Effector CD4-positive, alpha-beta T cell (primary cell): ENCODE measurements around the gene ZXDC.

Source experiments
- DNase-seq: peaks from one replicate; pipeline ENCODE4 v3.0.0-alpha.2; 2020

ZXDC gene

DNA sequence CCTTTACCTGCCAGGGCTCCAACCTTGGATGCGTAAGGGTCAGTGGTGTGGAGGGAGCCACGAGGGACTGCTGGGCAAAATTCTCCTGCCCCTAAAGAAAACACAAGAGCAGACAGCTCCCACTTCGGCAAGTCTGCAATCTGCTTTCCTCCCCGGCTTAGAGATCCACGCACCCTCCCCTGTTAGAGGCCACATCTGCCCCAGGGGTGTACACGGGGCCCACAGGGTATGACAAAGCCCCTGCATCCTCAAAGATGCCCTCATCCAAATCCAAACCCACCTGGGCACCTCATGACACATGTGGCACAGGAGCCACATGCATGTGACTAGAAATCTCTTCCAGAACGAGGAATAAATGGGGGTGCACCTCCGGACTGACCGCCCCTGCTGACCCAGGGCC lies 25.5 kb downstream of the ZXDC start:
- DNase-seq = no peak

DNA sequence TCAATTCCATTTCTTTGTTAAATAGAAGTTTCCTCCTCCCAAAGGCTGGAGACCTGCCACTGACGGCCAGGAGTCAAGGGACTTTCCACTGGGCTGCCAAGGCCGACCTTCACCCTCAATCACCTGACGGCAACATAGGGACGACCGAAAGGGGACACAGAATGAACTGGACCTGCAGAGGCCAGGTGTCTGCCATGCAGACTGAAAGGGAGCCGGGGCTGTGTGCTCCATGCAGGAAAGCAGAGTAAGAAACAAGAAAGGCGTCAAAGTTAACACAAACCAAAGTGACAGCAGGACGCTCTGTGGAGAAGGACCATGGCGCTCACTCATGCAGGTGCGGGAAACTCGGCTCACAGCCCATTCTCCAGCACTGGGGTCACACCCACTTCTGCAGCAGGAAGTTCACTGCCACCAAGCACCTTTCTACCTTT lies 26.1 kb downstream of the ZXDC start:
- DNase-seq = no peak

DNA sequence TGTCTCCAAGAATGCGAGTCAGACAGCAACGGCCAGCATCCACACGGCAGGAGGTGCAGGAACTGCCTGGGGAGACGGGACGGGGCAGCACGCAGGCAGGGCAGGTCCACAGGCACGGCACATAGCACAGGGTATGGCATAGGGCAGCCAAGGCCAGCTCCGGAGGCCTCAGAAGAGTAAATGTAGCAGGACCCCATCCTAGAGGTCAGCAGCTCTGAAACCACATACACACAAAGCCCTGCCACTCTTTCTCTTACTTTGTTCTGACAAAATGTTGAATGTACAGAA lies 26.9 kb downstream of the ZXDC start:
- DNase-seq = no peak

DNA sequence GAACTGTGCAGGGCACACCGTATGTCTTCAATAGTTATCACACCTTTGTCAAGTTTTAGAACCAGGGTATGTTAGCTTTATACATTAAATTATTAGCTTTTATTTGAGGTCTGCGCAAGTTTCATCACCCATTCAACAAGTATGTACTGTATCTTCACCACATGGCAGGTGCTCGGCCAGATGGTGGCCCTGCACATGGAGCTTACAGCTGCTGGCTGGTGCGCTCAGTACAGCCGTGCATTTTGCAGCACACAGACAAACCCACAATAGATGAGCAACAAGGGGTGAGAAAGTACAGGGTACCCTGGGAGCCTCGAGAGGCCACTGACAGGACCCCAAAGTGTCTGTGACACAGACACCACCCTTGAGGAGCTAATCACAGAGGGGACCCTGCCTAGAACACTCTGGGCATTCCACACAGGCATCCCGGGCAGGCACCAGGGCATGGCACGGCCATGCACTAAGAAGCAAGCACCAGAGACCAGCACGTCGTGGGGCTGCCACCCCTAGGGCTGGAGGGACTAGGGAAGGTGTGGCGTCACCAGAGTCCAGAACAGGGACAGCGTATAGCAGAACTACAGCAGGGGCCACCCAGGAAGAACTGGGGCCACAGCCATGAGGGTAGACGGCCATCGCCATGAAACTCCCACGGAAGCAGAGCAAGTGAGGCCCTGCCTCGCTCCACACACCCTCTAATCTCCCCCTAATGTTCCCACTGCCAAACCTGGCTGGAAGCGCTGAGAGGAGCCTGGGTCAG lies 27.4 kb downstream of the ZXDC start:
- DNase-seq = no peak

DNA sequence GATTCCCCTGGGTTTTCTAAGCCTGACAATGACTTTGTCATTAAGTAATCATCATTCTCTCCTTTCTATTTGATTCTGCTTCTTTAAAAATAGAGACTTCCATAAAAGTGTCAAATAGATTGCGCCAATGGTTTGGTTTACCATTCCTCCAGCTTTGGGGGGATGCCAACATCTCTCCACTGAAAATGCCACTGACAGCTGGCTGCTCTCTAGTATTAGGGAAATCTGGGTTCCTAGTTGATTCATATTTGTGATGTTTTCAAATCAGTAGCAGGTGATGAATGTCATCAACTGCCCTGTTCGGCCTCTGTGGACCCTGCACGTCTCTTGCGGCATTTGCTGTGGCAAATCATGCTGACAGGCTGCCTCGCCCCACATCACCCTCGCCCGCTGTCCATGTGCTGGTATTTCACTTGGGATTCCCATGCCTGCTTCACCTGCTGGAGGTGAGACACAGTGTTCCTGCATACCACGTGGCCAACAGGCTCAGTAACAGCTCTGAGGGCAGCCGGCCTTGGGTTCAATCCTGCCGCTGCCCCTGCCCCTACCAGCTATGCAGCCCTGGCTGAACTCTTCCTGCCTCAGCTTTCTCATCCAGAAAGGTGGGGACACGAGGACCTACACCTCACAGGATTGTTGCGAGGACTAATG lies 28.1 kb downstream of the ZXDC start:
- DNase-seq = no peak

DNA sequence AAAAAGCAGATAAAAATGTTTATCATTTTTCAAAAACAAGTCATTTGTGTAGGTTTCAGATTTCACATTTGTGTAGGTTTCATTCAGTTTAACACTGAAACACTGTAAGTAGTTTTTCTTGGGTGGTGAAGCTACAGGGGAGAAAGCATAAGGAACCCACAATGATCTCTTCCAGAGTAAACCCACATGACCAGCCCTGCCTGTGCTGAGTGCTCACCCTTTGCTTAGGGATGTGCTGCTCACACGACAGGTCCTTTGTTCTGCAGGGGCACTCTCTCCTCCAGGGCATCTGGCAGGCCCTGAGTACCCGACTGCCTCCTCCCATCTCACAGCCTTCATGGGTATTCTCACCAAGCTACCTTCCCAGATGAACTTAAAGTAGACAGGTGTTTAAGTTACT lies 28.9 kb downstream of the ZXDC start:
- no peak for DNase-seq

DNA sequence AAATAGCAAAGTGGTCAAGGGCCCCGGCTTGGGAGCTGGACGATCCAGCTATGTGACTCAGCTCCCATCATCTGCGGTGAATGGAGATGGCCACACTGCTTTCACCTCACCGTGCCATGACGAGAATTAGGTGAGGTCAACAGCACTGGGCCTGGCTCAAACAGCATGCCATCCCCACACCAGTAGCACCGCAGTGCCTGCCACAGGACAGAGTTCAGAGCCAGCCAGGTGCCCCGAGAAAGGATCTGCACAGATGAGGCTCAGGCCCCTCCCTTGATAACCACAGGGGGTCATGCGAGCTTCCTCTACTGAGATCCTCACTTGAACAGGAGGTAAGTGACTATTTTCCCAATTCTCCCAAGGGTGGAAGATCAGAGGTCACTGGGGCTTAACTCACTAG lies 29.4 kb downstream of the ZXDC start:
- DNase-seq = no peak

DNA sequence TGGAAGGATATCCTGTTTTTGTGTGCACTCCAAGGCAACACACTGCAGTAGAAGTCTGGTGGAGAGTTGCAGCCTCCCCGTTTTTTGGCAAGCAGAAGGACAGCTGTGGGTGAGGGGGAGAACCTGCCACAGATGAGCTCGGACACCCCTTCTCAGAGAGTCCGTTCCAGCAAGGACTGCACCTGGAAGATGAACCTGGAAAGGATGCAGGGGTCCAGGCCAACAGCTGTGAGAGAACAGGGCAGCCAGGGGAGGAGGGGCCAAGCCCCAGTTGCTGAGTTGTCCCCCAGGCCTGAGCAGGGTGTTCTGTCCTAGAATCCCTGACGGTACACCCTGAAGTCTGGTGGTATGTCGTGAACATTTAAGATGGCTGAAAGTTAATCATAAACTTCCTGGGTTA lies 30.2 kb downstream of the ZXDC start:
- DNase-seq = no peak

DNA sequence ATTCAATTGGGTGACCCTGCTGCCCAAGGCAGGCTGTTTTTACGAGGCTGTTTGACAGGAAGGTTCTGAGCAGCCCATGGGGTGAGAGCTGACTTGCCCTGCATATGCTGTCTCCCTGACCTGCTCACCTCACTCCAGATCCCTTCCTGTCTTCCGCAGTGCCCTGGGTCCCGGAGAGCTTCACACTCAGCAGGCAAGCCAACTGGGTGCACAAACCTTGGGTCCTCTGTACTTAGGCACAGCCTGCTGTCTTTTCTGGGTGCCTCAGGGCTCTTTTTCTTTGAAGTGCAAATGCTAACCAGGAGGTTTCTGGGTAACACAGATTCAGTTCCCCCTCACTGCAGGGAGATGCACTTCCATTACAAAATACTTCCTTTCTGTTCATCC lies 32.8 kb downstream of the ZXDC start:
- DNase-seq = no peak

DNA sequence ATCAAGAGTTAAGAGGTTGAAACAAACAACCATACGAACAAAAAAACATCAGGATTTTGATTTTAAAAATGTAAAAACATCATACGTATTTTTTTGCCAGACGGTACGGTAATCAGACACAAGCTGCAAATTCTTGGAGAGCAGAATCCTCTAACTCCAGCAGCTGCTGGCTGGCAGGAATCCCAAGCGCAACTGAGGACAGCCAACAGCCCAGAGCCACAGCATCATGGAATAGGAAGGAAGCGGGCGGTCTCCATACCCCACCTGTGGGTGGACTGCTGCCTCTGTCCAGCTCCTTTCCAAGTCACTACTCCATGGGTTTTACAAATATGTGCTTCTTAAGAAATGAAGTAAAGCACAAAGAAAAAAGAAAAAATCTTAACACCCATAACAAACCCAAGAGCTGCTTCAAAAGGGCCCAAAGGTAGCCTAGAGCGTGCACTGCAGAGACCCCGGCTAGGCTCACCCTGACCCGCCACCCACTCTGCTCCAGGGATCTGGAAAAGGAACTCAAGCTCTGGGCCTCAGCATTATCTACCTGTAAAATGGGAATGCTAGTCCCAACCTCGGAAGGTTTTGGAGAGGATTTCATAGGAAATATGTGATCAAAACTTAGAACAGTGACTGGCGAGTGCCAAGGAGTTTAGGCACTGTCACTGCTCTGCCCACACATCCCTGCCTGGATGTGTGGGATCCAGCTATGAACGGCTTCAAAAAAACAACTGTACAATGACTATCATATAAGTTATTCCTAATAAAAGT lies 33.4 kb downstream of the ZXDC start:
- DNase-seq = no peak

DNA sequence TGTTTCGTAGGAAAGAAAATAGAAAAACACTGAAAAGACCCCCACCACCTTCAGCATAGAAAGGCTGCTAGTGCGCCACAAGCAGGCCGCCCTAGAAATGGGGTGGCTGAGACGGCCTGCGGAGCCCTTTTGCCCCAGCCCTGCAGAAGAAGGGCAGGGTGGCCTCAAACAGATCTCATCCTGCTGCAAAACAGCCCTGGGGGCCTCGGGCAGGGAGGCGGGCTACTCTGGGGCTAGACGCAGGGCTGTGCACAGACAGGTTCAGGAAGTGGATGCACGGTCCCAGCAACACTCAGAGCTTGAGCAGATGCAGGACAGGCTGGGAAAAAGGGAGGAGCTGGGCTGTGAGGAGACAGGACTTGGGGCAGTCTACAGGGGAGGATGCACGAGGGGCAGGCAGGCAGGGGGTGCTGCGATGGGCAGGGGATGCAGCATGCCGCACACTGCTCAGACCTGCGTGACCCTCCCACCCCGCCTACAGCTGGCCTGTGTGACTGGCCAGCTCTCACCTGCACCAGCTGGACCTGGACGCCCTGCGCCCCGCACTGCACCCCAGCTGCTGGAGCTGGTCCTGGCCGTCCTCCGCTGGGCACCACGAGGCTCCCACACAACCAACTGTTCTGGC lies 34.3 kb downstream of the ZXDC start:
- DNase-seq = no peak

DNA sequence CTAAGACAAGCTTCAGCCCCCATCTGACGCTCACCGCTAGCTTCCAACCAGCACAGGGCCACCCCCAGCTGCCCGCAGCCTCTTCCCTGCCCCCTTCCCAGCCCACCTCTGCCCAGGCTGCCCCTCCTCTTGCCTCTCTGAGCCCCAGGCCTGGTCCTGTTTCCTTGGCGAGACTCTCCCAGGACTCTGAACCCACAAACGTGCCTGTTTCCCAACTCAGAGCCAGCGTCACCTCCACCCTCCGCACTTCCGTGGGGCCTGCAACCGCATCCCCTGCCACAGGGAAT lies 35.0 kb downstream of the ZXDC start:
- DNase-seq = no peak

DNA sequence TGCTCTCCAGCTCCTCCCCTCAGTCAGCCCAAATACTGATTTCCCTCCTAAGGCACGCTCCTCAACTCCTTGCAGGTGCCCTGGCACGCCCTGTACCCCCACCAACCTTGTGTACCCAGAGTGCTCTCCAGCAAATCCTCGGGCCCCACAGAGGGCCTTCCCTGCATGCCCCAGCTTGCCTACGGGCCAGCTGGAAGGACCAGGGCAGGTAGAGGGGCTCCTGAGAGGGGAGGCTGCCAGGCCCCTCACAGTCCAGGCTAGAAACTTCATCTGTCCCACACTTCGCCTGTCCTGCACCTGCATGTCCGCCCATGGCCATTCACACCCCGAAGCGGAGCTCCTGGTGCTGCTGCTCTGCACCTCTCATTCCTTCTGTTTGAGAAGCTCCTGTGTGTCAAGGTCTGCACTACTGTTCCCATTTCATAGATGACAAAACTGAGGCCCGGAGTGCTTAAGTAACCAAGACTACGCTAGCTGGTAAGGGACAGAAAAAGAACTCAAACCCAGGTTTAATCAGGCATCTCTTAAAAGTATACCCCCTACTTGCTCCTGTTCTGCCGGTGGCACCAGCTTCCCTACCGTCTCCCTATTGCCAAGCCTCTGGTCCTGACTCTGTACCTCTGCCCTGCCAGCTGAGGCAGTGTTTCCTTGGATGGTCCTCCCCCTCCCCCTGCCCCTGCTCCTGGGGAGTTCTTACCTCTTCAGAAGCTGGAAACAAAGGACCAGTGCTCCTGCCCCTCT lies 35.6 kb downstream of the ZXDC start:
- DNase-seq = no peak

DNA sequence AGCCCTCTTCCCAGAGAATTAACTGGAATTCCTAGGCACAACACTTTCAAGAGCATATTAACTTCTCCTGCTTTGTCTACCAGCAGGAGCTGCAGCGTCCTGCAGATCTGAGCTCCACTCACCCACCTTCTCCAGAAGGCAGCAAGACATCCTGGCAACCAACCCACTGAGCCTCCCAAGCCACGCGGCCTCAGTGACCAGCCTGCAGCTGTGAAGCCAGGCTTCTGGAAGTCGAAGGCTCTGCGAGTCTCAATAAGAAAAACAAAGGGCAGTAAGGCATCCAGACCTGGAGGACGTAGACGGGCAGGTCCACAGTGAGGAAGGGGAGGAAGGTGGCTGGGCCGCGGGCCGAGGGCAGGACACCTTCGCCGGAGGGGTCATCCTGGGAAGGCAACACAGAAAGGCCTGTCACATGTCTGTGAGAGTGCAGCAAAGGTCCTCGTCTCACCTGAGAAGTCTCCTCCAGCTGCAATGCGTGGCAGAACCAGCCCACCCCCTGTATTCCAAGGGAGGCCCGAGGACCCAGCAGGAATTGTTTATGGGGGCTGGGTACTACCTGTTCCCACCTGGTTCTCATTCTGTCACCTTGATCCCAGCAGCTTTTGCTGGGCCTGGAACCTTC lies 36.2 kb downstream of the ZXDC start:
- DNase-seq = no peak

DNA sequence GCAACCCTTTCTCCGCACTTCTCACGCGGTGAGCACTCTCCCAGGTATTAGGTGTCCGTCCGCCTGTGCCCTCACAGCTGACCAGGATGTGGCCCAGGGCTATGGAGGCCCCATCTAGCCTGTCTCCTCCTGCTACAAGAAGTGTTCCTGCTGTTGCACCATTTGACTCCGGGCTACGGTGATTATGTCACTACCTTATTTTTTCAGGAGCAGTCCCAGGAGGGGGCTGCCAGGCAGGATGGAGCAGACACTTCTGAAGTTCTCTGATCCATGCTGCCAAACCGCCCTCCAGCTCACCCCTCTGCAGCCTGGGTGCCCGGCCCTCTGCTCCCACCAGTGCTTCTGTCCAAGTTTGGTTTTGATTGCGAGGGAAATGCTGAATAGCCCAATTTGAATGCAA lies 36.9 kb downstream of the ZXDC start:
- no peak for DNase-seq

DNA sequence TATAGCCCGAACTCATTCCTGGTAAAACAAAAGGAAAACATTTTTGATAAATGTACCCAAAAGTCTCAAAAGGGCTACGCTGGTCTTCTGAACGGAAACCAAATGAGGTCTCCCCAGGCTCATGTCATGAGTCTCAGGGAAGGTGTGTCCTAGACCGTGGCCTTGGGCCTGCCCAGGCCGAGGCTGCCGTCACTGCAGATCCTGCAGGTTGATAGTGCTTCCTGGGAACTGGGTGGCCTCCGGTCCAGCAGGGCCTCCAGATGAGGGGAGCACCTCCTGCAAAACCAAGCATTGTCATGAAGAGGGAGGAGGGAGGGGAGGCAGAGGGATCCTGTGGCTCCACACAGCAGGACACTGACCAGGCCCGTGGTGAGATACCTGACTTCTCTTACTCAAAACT lies 37.5 kb downstream of the ZXDC start:
- no peak for DNase-seq

DNA sequence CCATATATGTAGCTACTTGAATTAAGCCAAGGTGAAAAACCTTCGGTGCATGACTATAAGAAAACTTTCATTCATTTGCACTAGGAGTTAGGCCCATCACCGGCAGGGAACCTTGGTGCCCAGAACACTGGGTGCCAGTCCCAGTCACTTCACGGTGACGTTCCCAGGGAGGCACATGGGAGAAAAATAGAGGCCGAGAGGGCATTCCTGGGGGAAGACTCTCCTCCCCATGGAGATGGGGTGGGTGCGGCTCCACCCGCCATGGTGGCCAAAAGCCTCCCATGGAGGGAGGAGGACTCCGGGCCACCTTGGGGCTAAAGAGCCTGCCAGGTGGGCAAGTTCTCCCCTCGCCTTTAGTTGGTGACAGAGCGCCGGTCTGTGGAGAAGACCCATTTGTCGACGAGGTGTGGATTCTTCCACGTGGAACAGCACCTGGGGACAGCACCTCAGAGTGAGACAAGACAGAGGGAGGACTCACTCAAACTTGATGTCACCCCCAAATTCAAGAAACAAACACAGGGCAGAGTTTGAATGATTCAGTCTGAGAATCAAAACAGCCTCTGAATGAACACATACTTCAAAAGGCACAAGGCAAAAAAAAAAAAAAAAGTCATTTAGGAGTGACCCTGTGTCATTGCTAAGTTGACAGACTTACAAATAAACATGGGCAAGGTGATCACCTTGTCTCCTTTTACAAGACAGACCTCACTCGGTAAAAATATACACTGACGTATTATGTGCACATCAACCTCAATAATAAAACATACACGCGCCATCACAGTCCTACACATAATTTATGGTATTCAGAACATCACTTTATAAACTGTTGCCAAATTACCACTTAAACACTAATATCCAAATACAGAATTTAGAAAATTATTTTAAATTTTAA lies 38.6 kb downstream of the ZXDC start:
- no peak for DNase-seq

DNA sequence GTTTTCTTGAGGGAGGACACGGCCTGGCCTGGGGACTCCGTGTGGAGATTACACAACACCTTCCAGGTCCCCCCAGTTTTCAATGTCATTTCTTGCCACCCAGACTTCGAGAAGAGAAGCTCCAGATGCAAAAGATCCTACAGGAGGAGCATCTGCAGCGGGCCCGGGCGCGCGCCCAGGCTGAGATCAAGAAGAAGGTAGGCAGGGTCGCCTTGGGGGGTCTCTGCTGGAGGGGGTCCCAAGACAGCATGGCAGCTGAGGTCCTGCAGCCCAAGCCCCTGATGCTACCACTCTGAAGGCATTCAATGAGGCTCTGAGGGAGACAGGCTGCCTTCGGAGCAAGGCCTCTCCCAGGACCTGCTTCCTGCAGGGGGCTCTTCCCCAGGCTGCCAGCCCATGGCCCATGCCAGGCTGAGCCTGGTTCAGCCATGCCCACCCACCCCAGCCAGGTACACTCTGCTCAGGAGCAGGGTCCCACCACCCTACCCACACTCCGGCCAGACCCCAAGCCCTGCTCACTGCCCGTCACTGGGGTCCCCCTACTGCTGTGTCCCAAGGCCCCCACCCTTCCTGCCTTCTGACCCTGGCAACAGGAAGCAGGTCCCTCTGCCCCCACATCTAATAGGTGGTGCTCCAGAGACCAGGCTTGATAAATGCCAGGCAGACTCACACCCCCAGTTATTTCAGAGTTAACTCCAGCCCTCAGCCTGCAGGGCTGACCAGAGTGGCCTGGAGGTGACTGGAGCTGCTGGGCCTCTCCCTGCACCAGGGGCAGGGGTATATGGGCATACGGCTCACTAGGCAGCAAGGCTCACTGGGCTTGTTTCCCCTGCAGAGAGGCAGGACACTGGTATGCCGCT lies 40.0 kb downstream of the ZXDC start:
- DNase-seq = no peak

DNA sequence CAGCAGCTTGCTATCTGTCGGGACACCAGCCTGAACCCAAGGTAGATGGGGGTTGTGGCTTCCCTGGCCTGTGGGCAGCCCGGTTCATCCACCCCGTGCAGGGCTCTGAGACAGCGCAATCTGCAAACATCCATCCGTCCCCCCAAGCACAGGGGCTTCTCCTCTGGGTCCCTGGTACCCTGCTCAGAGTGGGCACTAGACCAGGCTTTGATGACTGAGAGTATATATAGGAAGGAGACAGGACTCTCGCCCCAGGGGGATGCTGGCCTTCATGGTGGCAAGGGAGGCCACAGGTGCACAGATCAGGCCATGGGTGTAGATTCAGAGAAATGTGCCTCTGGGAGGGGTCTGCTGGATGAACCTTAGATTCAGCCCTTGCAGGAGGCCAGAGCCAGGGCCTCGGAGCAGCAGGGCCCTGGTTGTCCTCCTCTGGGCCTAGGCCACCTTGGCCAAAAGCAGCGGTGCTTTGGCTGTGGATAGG lies 40.7 kb downstream of the ZXDC start:
- no peak for DNase-seq

DNA sequence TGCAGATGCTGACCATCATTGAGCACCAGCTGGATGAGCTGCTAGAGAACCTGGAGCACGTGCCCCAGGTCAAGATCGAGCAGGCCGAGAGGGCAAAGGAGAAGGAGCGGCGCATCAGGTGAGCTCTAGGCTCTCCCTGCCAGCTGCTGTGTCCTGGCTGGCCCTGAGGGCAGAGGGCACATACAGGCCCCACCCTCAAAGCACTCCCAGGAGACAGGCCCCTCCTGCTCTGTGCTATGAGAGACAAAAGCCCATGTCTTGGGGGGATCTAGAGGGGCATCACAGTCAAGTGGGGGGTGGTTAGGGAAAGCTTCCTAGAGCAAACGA lies 41.5 kb downstream of the ZXDC start:
- DNase-seq = no peak
